DMS153 (cell line): ENCODE data around the gene SLC19A1.

Source experiments
- DNase-seq: peaks from one replicate; lab custom pipeline; 2025; lab: John Stamatoyannopoulos, UW

Gene SLC19A1

GRCh38 chr21:45542242-45542666, at the start of gene SLC19A1:
TSS of gene SLC19A1 (minus strand) at chr21:45542440. CDS start at chr21:45537959, 4,481 bp downstream.
- no peak for DNase-seq

GRCh38 chr21:45591619-45592207, 49.5 kb upstream of the SLC19A1 start:
- no peak for DNase-seq

GRCh38 chr21:45590726-45591618, 48.7 kb upstream of the SLC19A1 start:
- no peak for DNase-seq

- DNase-seq = no peak
These were observed 48.0 kb upstream of the SLC19A1 start for GRCh38 chr21:45590246-45590725.

- no peak for DNase-seq
These were observed 47.5 kb upstream of the SLC19A1 start for GRCh38 chr21:45589686-45590245.

- no peak for DNase-seq
These were observed 46.7 kb upstream of the SLC19A1 start for GRCh38 chr21:45588871-45589491.

GRCh38 chr21:45588086-45588825, 46.0 kb upstream of the SLC19A1 start:
- DNase-seq = no peak

- DNase-seq = no peak
These were observed 44.1 kb upstream of the SLC19A1 start for GRCh38 chr21:45586289-45586858.

GRCh38 chr21:45584786-45585185, 42.5 kb upstream of the SLC19A1 start:
- DNase-seq = no peak

- no peak for DNase-seq
These were observed 41.7 kb upstream of the SLC19A1 start for GRCh38 chr21:45583831-45584509.

- no peak for DNase-seq
These were observed 39.9 kb upstream of the SLC19A1 start for GRCh38 chr21:45582128-45582527.

- DNase-seq = no peak
These were observed 39.1 kb upstream of the SLC19A1 start for GRCh38 chr21:45581322-45581712.

GRCh38 chr21:45580576-45581321, 38.5 kb upstream of the SLC19A1 start:
- no peak for DNase-seq

GRCh38 chr21:45580181-45580575, 37.9 kb upstream of the SLC19A1 start:
- DNase-seq = no peak

- DNase-seq = no peak
These were observed 37.3 kb upstream of the SLC19A1 start for GRCh38 chr21:45579383-45580180.

- no peak for DNase-seq
These were observed 36.7 kb upstream of the SLC19A1 start for GRCh38 chr21:45578811-45579381.

- peak; percentile 72 for DNase-seq
These were observed 36.0 kb upstream of the SLC19A1 start for GRCh38 chr21:45578176-45578801.

- DNase-seq = no peak
These were observed 35.5 kb upstream of the SLC19A1 start for GRCh38 chr21:45577801-45578175.
